Activated T-cell treated with anti-CD3 and anti-CD28 coated beads, Interleukin-2, amount 50 U/mL, for 72 hours (primary cell): ENCODE data around the gene UCK1. TPM values are rescaled to one million over a fixed set of nuclear protein-coding genes. Genes with fewer than 3 reads are reported as not detected.

Experiments
- ATAC-seq, 2 donors: fragments of 150-1000 bp; cut with Tn5 transposase; replicated peaks in 1 of 2; 2 replicates each; pipeline ENCODE4 v1.10.0; 2021; ENCODE audit warnings: moderate library complexity in 2 of 2, mild to moderate bottlenecking in 1 of 2
- DNase-seq, 2 donors: peaks; one replicate each; pipeline ENCODE4 v3.0.0; 2021 to 2022; ENCODE audit warnings: mixed read lengths in 1 of 2
- H3K27ac Mint-ChIP-seq: one replicate; pipeline ENCODE4 v1.8.0; 2022; ENCODE audit warnings: mild to moderate bottlenecking, moderate library complexity, mixed read lengths
- H3K27me3 Mint-ChIP-seq: one replicate; pipeline ENCODE4 v1.8.0; 2022; ENCODE audit warnings: low read depth, mixed read lengths
- H3K36me3 Mint-ChIP-seq, 2 donors: one replicate each; pipeline ENCODE4 v1.8.0; 2022; ENCODE audit warnings: mixed read lengths in 2 of 2, mild to moderate bottlenecking in 1 of 2; ENCODE audit not compliant: insufficient read depth in 2 of 2
- H3K4me1 Mint-ChIP-seq: one replicate; pipeline ENCODE4 v1.8.0; 2022; ENCODE audit warnings: low read depth, mixed read lengths
- H3K4me3 Mint-ChIP-seq, 2 donors: one replicate each; pipeline ENCODE4 v1.8.0; 2022; ENCODE audit warnings: mild to moderate bottlenecking in 2 of 2, mixed read lengths in 2 of 2, moderate library complexity in 2 of 2
- H3K9me3 Mint-ChIP-seq, 2 donors: one replicate each; pipeline ENCODE4 v1.8.0; 2022; ENCODE audit warnings: mixed read lengths in 2 of 2
- total RNA-seq, 2 donors: library from RNA; stranded (reverse); gene quantifications; one replicate each; pipeline ENCODE4 v1.2.3, GENCODE V29; 2022

UCK1 gene
- total RNA-seq, 2 donors from 2014 or later: 19.2 to 29.7 TPM

GRCh38 chr9:131491001-131491710 lies 39.9 kb downstream of the UCK1 start:
- no peaks in the 10 kb centered on the region for H3K4me1 Mint-ChIP-seq
- H3K4me3 Mint-ChIP-seq: no peak overlapping the region
- ATAC-seq (no peak), DNase-seq (no peak)
- no peaks in the 10 kb centered on the region for H3K9me3 Mint-ChIP-seq
- no peak overlapping the region for H3K27ac Mint-ChIP-seq
- H3K36me3 Mint-ChIP-seq: peaks cover 14 to 52% of the 10 kb centered on the region in 2 donors
- H3K27me3 Mint-ChIP-seq: no peaks in the 10 kb centered on the region

- DNase-seq (no peak), ATAC-seq (no peak)
- no peaks in the 10 kb centered on the region for H3K4me1 Mint-ChIP-seq
- H3K9me3 Mint-ChIP-seq: no peaks in the 10 kb centered on the region
- no peak overlapping the region for H3K4me3 Mint-ChIP-seq
- no peak overlapping the region for H3K27ac Mint-ChIP-seq
- no peaks in the 10 kb centered on the region for H3K27me3 Mint-ChIP-seq
- H3K36me3 Mint-ChIP-seq: peaks cover 14 to 52% of the 10 kb centered on the region in 2 donors
Observed at GRCh38 chr9:131490514-131490913, 40.5 kb downstream of the UCK1 start.

DNA sequence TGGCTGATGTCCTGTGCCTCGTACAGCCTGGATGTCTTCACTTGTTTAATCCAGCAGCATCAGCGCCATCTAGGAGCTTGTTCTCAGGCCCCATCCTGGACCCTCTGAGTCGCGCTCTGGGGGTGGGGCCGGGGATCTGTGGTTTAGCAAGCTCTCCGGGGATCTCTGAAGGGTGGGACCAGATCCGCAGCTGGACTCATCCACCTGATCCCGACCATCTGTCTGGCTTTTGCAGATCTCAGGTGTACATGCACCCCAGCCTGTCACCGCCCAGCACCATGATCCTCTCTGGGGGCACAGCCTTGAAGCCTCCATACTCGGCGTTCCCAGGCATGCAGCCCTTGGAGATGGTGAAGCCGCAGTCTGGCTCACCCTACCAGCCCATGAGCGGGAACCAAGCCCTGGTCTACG lies 43.4 kb downstream of the UCK1 start:
- Mint-ChIP-seq H3K27me3 (no peaks in the 10 kb centered on the region), H3K4me3 (no peak overlapping the region), H3K4me1 (no peaks in the 10 kb centered on the region), H3K36me3 (peaks cover 14 to 46% of the 10 kb centered on the region in 2 donors), H3K27ac (no peak overlapping the region), H3K9me3 (no peaks in the 10 kb centered on the region)
- no peak for ATAC-seq
- no peak for DNase-seq

DNA sequence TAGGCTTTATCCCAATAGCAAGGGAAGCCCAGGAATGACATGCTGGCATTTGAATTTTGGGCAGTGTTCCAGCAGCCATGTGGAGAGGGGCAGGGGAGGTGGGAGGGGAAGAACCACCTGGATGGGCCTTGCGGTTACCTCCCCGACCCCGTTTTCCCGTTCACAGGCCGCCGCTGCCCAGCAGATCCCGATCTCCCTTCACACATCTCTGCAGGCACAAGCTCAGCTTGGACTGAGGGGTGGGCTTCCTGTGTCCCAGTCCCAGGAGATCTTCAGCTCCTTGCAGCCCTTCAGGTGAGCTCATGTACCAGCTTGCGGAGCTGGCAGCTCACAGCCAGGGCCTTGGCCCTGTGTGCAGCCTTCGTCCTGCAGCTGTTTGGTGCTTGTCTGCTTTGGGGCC lies 44.1 kb downstream of the UCK1 start:
- H3K4me3 Mint-ChIP-seq: no peak overlapping the region
- H3K36me3 Mint-ChIP-seq: peaks cover 17 to 50% of the 10 kb centered on the region in 2 donors
- no peaks in the 10 kb centered on the region for H3K27me3 Mint-ChIP-seq
- DNase-seq: no peak
- no peaks in the 10 kb centered on the region for H3K4me1 Mint-ChIP-seq
- no peak for ATAC-seq
- no peaks in the 10 kb centered on the region for H3K9me3 Mint-ChIP-seq
- H3K27ac Mint-ChIP-seq: no peak overlapping the region

DNA sequence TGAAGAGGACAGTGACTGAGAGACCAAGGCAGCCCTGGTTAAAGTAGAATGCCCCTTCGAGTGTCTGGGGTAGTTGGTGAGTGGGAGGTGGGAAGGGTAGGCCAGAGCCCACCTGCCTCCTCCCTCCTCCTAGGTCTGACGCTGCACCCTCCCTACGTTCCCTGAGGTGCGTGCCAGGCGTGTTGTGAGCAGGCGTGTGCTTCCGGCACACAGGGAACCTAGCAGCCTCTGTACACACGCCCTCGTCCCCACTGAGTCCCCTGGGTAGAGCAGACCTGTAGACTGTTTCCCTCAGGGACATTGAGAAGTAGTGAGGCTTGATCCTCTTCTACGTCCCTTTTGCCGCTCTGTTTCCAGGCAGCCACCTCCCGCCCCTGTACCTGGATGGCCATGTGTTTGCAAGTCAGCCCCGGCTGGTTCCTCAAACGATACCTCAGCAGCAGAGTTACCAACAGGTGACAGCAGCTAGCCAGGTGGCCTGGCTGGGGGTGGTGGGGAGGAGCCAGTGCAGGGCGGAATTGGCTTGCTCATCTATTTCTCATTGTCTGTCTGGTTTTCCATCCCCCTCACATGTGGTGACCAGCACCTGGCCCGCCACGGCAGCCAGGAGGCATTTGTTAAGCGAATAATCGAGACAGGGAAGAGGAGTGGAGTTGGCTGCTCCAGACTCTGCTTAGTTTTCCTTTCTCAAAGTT lies 45.2 kb downstream of the UCK1 start:
- no peaks in the 10 kb centered on the region for H3K27me3 Mint-ChIP-seq
- no peaks in the 10 kb centered on the region for H3K9me3 Mint-ChIP-seq
- H3K4me1 Mint-ChIP-seq: no peaks in the 10 kb centered on the region
- no peak for ATAC-seq
- no peak for DNase-seq
- H3K4me3 Mint-ChIP-seq: no peak overlapping the region
- peaks cover 20 to 43% of the 10 kb centered on the region in 2 donors for H3K36me3 Mint-ChIP-seq
- no peak overlapping the region for H3K27ac Mint-ChIP-seq

- no peak overlapping the region for H3K27ac Mint-ChIP-seq
- no peaks in the 10 kb centered on the region for H3K9me3 Mint-ChIP-seq
- H3K27me3 Mint-ChIP-seq: no peaks in the 10 kb centered on the region
- DNase-seq: no peak
- peaks cover 2% of the 10 kb centered on the region for H3K4me1 Mint-ChIP-seq
- no peak for ATAC-seq
- H3K36me3 Mint-ChIP-seq: peaks cover 20 to 38% of the 10 kb centered on the region in 2 donors
- no peak overlapping the region for H3K4me3 Mint-ChIP-seq
Observed at GRCh38 chr9:131485206-131485605, 45.9 kb downstream of the UCK1 start.

DNA sequence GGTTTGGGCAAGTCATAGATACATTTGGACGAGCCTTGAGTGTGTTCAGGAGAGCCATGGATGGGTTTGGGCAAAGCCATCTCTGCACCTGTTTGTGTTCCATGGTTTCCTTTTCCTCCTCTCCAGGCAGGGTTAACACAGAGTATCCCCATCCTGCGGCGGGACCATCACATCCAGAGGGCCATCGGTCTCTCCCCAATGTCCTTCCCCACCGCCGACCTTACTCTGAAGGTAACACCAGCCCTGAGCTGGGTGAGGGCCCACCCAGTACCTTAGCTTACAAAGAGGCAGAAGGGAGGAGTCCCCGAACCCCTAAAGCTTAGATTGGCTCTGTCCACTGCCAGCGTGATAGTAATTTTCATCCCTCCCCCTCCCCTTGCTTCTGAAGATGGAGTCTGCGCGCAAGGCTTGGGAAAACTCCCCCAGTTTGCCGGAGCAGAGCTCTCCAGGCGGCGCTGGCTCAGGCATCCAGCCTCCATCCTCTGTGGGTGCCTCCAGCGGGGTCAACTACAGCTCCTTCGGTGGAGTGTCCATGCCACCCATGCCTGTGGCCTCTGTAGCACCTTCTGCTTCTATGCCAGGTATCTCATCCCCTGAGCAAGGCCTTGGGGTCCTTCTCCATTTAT lies 46.4 kb downstream of the UCK1 start:
- Mint-ChIP-seq H3K4me3 (no peak overlapping the region), H3K4me1 (peaks cover 7% of the 10 kb centered on the region), H3K36me3 (peaks cover 17 to 33% of the 10 kb centered on the region in 2 donors), H3K27me3 (no peaks in the 10 kb centered on the region), H3K27ac (peak overlapping the region; percentile 44), H3K9me3 (no peaks in the 10 kb centered on the region)
- DNase-seq (no peak), ATAC-seq (no peak)

DNA sequence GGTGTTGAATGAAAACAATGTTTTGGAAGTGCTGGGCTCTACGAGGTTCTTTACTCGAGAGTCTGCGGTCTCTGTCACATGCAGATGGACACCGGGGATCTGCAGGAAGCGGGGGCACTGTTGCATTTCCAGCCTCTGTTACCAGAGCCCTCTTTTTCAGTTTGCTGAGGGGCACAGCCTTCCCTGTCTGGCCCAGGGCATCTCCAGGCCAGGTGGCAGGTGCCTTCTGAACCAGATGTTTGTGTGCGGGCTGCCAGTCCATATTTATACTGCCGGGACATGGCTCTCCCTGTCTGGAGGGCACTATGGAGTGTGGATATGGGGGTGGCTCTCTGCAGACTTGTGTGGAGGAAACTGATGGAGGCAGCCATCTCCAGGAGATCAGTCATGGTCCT lies 47.0 kb downstream of the UCK1 start:
- H3K4me3 Mint-ChIP-seq: no peak overlapping the region
- H3K9me3 Mint-ChIP-seq: no peaks in the 10 kb centered on the region
- H3K27ac Mint-ChIP-seq: peak overlapping the region; percentile 19
- DNase-seq: no peak
- no peaks in the 10 kb centered on the region for H3K27me3 Mint-ChIP-seq
- H3K36me3 Mint-ChIP-seq: peaks cover 17 to 35% of the 10 kb centered on the region in 2 donors
- peaks cover 13% of the 10 kb centered on the region for H3K4me1 Mint-ChIP-seq
- no peak for ATAC-seq

GRCh38 chr9:131483319-131484050 lies 47.6 kb downstream of the UCK1 start:
- Mint-ChIP-seq H3K4me3 (no peak overlapping the region), H3K9me3 (no peaks in the 10 kb centered on the region), H3K27ac (peak overlapping the region; percentile 19), H3K4me1 (peaks cover 17% of the 10 kb centered on the region), H3K36me3 (peaks cover 13 to 31% of the 10 kb centered on the region in 2 donors), H3K27me3 (no peaks in the 10 kb centered on the region)
- ATAC-seq (no peak), DNase-seq (no peak)

DNA sequence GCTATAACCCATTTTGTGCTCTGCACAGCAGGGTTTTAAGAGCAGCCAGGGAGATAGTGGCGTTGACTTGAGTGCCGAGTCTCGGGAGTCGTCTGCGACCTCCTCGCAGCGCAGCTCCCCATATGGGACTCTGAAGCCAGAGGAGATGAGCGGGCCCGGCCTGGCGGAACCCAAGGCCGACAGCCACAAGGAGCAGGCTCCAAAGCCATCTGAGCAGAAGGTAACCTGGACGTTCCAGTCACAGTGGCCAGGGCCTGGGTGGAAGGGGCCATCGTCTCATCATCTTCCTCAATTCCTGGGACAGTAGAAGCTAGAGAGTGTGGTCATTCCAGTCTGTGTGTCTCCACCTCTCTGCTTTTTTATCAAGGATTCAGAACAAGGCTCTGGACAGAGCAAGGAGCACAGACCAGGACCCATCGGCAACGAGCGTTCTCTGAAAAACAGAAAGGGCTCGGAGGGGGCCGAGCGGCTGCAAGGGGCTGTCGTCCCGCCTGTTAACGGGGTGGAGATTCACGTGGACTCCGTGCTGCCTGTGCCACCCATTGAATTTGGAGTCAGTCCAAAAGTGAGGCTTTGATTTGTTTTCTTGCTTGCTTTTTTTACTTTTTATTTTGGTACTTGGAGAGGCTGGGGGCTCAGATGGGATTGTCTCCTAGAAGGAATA lies 48.6 kb downstream of the UCK1 start:
- Mint-ChIP-seq H3K4me3 (no peak overlapping the region), H3K27me3 (no peaks in the 10 kb centered on the region), H3K36me3 (peaks cover 10 to 25% of the 10 kb centered on the region in 2 donors), H3K9me3 (no peaks in the 10 kb centered on the region), H3K27ac (peak overlapping the region; percentile 18), H3K4me1 (peaks cover 17% of the 10 kb centered on the region)
- ATAC-seq (no peak), DNase-seq (no peak)

GRCh38 chr9:131481441-131482342 lies 49.4 kb downstream of the UCK1 start:
- H3K4me1 Mint-ChIP-seq: peaks cover 17% of the 10 kb centered on the region
- ATAC-seq (no peak), DNase-seq (no peak)
- peaks cover 7 to 22% of the 10 kb centered on the region in 2 donors for H3K36me3 Mint-ChIP-seq
- H3K4me3 Mint-ChIP-seq: no peak overlapping the region
- H3K27me3 Mint-ChIP-seq: no peaks in the 10 kb centered on the region
- H3K27ac Mint-ChIP-seq: peak overlapping the region; percentile 18
- no peaks in the 10 kb centered on the region for H3K9me3 Mint-ChIP-seq

DNA sequence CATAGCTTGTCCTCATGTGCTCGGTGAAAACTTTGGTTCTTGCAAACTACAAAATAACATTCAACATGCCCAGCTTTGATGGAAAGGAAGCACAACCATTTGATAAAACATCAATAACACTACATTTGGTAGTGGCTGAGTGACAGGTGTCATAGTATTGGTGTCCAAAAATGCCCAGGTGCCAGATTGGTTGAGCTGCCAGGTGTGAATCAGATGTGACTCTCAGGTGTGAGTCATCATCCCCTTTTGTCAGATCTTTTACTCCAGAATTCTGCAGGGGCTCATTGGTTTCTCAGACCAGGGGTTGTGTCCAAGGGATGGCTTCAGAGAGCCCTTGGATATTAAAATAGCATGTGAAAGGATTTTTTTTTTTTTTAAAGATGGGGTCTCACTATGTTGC lies 50.8 kb downstream of the UCK1 start:
- Mint-ChIP-seq H3K36me3 (peaks cover 6 to 21% of the 10 kb centered on the region in 2 donors), H3K9me3 (no peaks in the 10 kb centered on the region), H3K4me1 (peaks cover 17% of the 10 kb centered on the region), H3K27me3 (no peaks in the 10 kb centered on the region), H3K27ac (peak overlapping the region; percentile 24), H3K4me3 (no peak overlapping the region)
- DNase-seq: no peak
- peak; percentile 54 to 57 for ATAC-seq
